Measurements from ENCODE around the gene MMP27. TPM values are rescaled to one million over a fixed set of nuclear protein-coding genes. Genes with fewer than 3 reads are reported as not detected.

MMP27 gene
- total RNA-seq, 4 donors from 2014 or later: 0.68 to 2.6 TPM; not detected in 2

DNA sequence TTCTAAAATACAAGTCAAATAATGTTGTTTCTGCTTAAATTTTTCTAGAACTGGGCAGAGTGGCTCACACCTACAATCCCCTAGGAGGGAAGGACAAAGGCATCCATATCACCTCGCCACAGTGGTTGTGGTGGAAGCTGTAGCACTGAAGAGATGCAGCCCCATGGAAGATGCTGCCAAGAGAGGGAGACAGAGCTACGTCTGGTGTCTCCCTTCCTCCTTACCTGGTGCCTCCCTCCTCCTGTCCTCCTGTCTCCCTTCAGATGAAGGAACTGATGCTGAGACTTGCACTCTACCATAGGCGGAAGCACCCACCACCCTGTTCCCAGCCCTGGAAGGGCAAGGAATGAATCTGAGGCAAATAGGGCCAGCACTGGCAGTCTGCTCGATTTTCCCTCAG lies 22.3 kb downstream of the MMP27 start:
- TF ChIP-seq, protein P1, sequence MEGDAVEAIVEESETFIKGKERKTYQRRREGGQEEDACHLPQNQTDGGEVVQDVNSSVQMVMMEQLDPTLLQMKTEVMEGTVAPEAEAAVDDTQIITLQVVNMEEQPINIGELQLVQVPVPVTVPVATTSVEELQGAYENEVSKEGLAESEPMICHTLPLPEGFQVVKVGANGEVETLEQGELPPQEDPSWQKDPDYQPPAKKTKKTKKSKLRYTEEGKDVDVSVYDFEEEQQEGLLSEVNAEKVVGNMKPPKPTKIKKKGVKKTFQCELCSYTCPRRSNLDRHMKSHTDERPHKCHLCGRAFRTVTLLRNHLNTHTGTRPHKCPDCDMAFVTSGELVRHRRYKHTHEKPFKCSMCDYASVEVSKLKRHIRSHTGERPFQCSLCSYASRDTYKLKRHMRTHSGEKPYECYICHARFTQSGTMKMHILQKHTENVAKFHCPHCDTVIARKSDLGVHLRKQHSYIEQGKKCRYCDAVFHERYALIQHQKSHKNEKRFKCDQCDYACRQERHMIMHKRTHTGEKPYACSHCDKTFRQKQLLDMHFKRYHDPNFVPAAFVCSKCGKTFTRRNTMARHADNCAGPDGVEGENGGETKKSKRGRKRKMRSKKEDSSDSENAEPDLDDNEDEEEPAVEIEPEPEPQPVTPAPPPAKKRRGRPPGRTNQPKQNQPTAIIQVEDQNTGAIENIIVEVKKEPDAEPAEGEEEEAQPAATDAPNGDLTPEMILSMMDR (IDR thresholded peaks at IDR 0.05; ENCODE audit: low read depth): no peak

DNA sequence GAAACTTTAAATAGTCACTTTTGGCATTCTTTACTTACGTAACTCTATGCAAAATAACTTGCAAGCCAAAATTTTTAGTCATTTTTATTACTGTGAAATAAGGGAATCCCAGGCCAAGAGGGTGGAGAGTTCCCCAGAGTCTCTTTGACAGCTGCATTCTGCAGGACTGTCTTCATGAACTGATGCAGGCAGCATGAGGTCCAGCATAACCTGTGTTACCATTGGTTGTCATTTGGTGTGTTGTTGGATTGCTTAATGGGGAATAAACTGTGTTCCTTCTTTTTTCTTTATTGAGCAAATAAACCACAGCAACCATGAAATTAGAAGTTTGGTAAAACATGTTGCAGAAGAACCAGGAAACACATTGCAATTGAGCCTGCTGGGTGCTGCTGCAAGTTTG lies 24.6 kb downstream of the MMP27 start:
- TF ChIP-seq, protein P1 (IDR thresholded peaks at IDR 0.05; ENCODE audit: low read depth): no peak

DNA sequence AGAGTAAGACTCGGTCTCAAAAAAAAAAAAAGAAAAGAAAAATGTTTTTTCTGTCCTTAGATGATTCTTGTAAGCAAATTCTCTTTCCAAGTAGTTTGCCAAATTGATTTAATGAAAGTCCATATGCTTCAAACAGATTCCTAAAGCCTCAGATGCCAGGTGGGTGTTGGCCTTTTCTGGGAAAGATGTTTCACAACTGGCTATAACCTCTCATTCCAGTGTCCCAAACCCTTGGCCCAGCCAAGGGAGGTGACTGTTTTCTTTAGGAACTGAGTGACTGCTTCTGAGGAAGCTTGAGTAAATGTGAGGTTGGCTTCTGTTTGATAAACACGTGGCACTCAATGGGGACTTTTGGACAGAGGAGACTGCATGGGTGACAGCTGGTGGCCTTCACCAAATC lies 27.5 kb downstream of the MMP27 start:
- TF ChIP-seq, protein P1 (IDR thresholded peaks at IDR 0.05; ENCODE audit: low read depth): no peak

DNA sequence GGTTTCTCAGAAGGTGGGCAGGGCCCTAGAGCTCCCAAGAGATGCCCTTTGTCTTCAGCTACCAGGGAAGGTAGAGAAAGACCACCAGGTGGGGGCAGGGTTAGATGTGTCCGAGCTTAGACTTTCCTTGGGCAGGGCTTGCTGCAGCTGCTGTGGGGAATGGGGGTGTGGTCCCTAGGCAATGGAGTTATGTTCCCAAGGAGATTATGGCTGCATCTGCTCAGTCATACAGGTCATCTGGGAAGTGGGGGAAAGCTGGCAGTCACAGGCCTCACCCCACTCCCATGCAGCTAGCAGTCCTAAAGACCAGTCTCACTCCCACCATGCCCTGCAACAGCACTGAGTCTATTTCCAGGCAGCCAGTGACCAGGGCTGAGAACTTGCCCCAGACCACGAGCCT lies 29.5 kb downstream of the MMP27 start:
- TF ChIP-seq, protein P1 (IDR thresholded peaks at IDR 0.05; ENCODE audit: low read depth): no peak

DNA sequence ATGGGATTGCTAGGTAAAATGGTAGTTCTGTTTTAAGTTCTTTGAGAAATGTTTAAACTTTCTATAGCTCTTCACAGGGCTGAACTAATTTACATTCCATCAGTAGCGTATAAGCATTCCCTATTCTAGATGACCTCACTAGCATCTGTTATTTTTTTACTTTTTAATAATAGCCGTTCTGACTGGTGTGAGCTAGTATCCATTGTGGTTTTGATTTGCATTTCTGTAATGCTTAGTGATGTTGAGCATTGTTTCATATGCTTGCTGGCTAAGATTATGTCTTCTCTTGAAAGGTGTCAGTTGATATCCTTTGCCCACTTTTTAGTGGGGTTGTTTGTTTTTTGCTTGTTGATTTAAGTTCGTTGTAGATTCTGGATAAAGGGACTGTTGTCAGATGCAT lies 35.9 kb downstream of the MMP27 start:
- TF ChIP-seq, protein P1 (IDR thresholded peaks at IDR 0.05; ENCODE audit: low read depth): no peak

DNA sequence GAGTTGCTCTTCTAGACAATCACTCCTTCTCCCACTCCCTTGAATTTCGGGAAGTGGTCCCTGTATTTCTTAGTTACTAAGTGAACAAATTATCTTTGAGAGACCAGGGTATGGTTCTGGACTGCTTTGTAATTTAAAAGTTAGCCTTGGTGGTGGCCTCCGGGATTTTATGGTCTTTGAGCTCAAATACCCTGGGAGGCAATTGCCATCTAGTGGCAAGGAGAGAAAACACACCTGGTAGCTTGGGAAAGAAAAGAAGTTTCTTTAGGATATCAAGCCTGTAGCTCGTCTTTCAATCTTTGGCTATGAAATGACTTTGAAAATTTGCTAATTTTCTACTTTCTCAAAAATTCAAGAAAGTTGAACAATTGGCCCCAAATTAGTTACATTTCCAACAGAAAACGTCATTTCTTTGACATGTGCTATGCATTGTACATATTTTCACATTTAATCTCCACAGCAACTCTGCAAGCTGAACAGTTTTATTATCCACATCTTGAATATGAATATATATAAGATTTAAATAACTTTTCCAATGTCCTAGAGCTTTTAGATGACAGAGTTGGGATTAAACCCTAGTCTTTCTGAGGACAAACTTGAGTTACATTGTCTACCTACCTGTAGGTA lies 39.1 kb downstream of the MMP27 start:
- TF ChIP-seq, protein P1 (IDR thresholded peaks at IDR 0.05; ENCODE audit: low read depth): no peak

DNA sequence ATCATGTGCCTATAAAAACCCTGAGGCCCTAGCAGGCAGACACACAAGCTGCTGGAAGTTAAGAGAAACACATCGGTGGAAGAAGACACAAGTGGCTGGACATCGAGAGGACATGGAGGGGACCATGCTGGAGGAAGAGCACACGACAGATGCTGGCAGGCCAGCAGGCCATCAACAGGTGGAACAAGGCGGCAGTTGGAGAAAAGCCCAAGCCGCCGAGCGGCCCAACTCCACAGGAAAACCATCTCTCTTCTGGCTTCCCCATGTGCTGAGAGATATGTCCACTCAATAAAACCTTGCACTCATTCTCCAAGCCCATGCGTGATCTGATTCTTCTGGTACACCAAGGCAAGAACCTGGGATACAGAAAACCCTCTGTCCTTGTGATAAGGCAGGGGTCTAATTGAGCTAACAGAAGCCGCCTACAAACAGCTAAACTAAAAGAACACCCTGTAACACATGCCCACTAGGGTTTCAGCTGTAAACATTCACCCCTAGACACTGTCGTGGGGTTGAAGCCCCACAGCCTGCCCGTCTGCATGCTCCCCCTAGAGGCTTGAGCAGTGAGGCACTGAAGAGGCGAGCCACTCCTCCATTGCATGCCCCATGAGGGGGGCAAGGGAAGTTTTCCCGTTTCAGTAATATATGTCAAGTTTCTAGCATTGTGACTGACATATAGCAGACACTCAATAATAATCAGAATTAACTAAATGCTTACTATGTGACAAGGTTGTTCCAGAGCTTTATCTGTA lies 41.4 kb downstream of the MMP27 start:
- TF ChIP-seq, protein P1 (IDR thresholded peaks at IDR 0.05; ENCODE audit: low read depth): no peak
